ENCODE data around the gene PRKAG2.

GRCh38 chr7:151558575-151558974 lies 318.3 kb downstream of the PRKAG2 start:
- TF ChIP-seq CTCF (IDR thresholded peaks at IDR 0.05) (no peak), POLR2A (IDR thresholded peaks at IDR 0.05) (no peak)

Data from Peyer's patch (tissue), 4 donors.